HEK293 (cell line): ENCODE results near the gene MUC15.
"Not testable (repeated sequence)": the region's sequence is repeated elsewhere in the genome, so short reads cannot be mapped to it uniquely, and the experiment has no call there.

ENCODE experiments used
- TRIM28 ChIP-seq: IDR thresholded peaks from 2 replicates; pipeline ENCODE4 v1.6.1; 2011; ENCODE audit warnings: low read length, control low read depth, borderline replicate concordance
- ZBTB1 ChIP-seq: fragments of 450-650 bp; formaldehyde crosslinking; IDR thresholded peaks from 2 replicates; pipeline ENCODE4 v1.5.1; 2016; ENCODE audit warnings: missing biosample characterization, missing genetic modification characterization
- ZBTB8A ChIP-seq: fragments of 450-650 bp; formaldehyde crosslinking; IDR thresholded peaks from 2 replicates; pipeline ENCODE4 v1.5.1; 2016; ENCODE audit warnings: missing biosample characterization, missing genetic modification characterization
- ZNF341 ChIP-seq: fragments of 450-650 bp; formaldehyde crosslinking; IDR thresholded peaks from 2 replicates; pipeline ENCODE4; 2016; ENCODE audit warnings: low read depth, missing biosample characterization, missing genetic modification characterization
- ZNF423 ChIP-seq: fragments of 450-650 bp; formaldehyde crosslinking; IDR thresholded peaks from 2 replicates; pipeline ENCODE4 v1.5.1; 2016; ENCODE audit warnings: missing biosample characterization, missing genetic modification characterization
- TF ChIP-seq, protein P1 (sequence below): fragments of 450-650 bp; formaldehyde crosslinking; IDR thresholded peaks from 2 replicates; pipeline ENCODE4 v1.5.1; 2016; ENCODE audit warnings: missing biosample characterization, missing genetic modification characterization
- TF ChIP-seq, protein P2 (sequence below): sonication (generic); formaldehyde crosslinking; IDR thresholded peaks from 2 replicates; pipeline ENCODE4 v1.8.1; 2022; ENCODE audit warnings: mild to moderate bottlenecking, moderate library complexity, missing genetic modification reagents

DNA sequence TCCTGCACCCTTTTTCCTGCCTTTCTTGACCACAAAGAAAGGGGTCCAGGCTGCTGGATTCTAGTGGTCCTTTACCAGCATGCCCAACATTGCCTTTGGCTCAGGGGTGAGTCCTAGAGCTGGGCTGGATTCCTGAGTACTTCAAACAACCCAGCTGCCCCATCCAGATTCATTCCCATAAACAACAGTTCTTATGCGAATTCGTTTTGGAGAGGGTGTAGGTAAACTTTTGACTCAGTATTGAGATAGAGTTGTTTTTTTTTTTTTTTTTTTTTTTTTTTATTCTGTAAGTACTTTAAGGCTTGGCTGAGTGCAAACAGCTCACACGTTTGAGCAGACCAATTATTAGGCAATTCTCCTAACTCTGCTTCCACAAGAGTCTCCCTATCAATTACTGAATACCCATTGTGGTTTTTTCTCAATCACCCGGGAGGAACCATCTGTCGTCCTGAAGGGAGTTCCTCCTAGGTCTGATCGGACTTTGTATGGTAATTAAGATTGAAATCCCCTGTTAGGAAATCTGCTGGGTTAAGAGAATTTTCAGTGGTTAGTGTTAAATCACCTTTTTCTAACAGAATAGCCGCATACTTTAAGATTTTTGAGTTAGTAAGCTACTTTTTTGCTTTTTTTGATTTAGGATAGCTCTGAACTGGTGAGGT lies 23.3 kb upstream of the MUC15 start:
- TF ChIP-seq, protein P1, sequence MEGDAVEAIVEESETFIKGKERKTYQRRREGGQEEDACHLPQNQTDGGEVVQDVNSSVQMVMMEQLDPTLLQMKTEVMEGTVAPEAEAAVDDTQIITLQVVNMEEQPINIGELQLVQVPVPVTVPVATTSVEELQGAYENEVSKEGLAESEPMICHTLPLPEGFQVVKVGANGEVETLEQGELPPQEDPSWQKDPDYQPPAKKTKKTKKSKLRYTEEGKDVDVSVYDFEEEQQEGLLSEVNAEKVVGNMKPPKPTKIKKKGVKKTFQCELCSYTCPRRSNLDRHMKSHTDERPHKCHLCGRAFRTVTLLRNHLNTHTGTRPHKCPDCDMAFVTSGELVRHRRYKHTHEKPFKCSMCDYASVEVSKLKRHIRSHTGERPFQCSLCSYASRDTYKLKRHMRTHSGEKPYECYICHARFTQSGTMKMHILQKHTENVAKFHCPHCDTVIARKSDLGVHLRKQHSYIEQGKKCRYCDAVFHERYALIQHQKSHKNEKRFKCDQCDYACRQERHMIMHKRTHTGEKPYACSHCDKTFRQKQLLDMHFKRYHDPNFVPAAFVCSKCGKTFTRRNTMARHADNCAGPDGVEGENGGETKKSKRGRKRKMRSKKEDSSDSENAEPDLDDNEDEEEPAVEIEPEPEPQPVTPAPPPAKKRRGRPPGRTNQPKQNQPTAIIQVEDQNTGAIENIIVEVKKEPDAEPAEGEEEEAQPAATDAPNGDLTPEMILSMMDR (tag by site-specific recombination), result not testable (repeated sequence)
- not testable (repeated sequence) for TF ChIP-seq ZBTB8A (tag by site-specific recombination); ZNF341 (tag by site-specific recombination); TRIM28; ZBTB1; ZNF423 (tag by site-specific recombination)
- TF ChIP-seq, protein P2, sequence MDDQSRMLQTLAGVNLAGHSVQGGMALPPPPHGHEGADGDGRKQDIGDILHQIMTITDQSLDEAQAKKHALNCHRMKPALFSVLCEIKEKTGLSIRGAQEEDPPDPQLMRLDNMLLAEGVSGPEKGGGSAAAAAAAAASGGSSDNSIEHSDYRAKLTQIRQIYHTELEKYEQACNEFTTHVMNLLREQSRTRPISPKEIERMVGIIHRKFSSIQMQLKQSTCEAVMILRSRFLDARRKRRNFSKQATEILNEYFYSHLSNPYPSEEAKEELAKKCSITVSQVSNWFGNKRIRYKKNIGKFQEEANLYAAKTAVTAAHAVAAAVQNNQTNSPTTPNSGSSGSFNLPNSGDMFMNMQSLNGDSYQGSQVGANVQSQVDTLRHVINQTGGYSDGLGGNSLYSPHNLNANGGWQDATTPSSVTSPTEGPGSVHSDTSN (CRISPR knock-in tag), result not testable (repeated sequence)
